MM.1S (cell line): ENCODE data around the gene IL12RB1.

ENCODE experiments used
- DNase-seq: peaks from one replicate; pipeline ENCODE4 v3.0.0-alpha.2; 2015
- H2AFZ ChIP-seq: fragments of 300-600 bp; sonication (generic); 2 replicates; pipeline ENCODE4 v1.6.0; 2016; ENCODE audit warnings: antibody characterized with exemption, low read length
- H3F3A ChIP-seq: fragments of 300-600 bp; sonication (generic); 2 replicates; pipeline ENCODE4 v1.6.1; 2016; ENCODE audit warnings: mild to moderate bottlenecking, antibody characterized with exemption, low read length, moderate library complexity, mixed read lengths; ENCODE audit not compliant: insufficient read depth
- H3K27ac ChIP-seq: fragments of 300-600 bp; sonication (generic); 2 replicates; pipeline ENCODE4 v1.5.1; 2016; ENCODE audit warnings: mild to moderate bottlenecking, low read length
- H3K27me3 ChIP-seq: fragments of 300-600 bp; sonication (generic); replicated peaks from 2 replicates; pipeline ENCODE4 v1.6.0; 2016; ENCODE audit warnings: low read length; ENCODE audit not compliant: insufficient read depth
- H3K36me3 ChIP-seq: fragments of 300-600 bp; sonication (generic); replicated peaks from 2 replicates; pipeline ENCODE4 v1.6.1; 2016; ENCODE audit warnings: mild to moderate bottlenecking, low read length, mixed read lengths; ENCODE audit not compliant: insufficient read depth
- H3K4me1 ChIP-seq: fragments of 300-600 bp; sonication (generic); 2 replicates; pipeline ENCODE4 v1.6.1; 2016; ENCODE audit warnings: low read length, mixed read lengths
- H3K4me2 ChIP-seq: fragments of 300-600 bp; sonication (generic); 2 replicates; pipeline ENCODE4 v1.6.0; 2016; ENCODE audit warnings: low read depth, low read length
- H3K4me3 ChIP-seq: fragments of 300-600 bp; sonication (generic); 2 replicates; pipeline ENCODE4 v1.5.1; 2016; ENCODE audit warnings: low read length, mixed read lengths
- H3K79me2 ChIP-seq: fragments of 300-600 bp; sonication (generic); 2 replicates; pipeline ENCODE4 v1.6.1; 2016; ENCODE audit warnings: mixed run types, low read length, mixed read lengths
- H3K9ac ChIP-seq: fragments of 300-600 bp; sonication (generic); 2 replicates; pipeline ENCODE4 v1.6.1; 2016; ENCODE audit warnings: low read length, mixed read lengths
- H3K9me2 ChIP-seq: fragments of 300-600 bp; sonication (generic); replicated peaks from 2 replicates; pipeline ENCODE4 v1.6.1; 2016; ENCODE audit warnings: mild to moderate bottlenecking, low read length, mixed read lengths; ENCODE audit not compliant: insufficient read depth
- H3K9me3 ChIP-seq: fragments of 300-600 bp; sonication (generic); replicated peaks from 2 replicates; pipeline ENCODE4 v1.6.1; 2016; ENCODE audit warnings: mild to moderate bottlenecking, low read length, mixed read lengths; ENCODE audit not compliant: insufficient read depth
- H4K20me1 ChIP-seq: fragments of 300-600 bp; sonication (generic); 2 replicates; pipeline ENCODE4 v1.6.1; 2016; ENCODE audit warnings: mild to moderate bottlenecking, low read length, moderate library complexity, mixed read lengths; ENCODE audit not compliant: insufficient read depth
- CTCF ChIP-seq: fragments of 300-600 bp; sonication (generic); IDR thresholded peaks from 2 replicates; pipeline ENCODE4 v1.5.1; 2016; ENCODE audit warnings: antibody characterized with exemption, low read length, mixed read lengths
- EZH2 ChIP-seq: fragments of 300-600 bp; sonication (generic); optimal IDR thresholded peaks from 2 replicates; pipeline ENCODE3; 2017; ENCODE audit warnings: low read depth, mild to moderate bottlenecking, antibody characterized with exemption, low read length, mixed read lengths
- EZH2phosphoT487 ChIP-seq: fragments of 300-600 bp; sonication (generic); IDR thresholded peaks from 2 replicates; pipeline ENCODE4 v1.6.1; 2018; ENCODE audit warnings: antibody characterized with exemption, low read length

IL12RB1 gene

GRCh38 chr19:18046059-18046718 lies 40.5 kb downstream of the IL12RB1 start:
- H3K36me3 ChIP-seq = no peaks in the 10 kb centered on the region
- H3K4me2 ChIP-seq = no peak overlapping the region
- no peaks in the 10 kb centered on the region for H3F3A ChIP-seq
- H3K9ac ChIP-seq = no peak overlapping the region
- H3K4me3 ChIP-seq = no peak overlapping the region
- no peaks in the 10 kb centered on the region for H4K20me1 ChIP-seq
- DNase-seq = no peak
- TF ChIP-seq EZH2phosphoT487 = no peak
- no peak for TF ChIP-seq EZH2
- no peak for TF ChIP-seq CTCF
- no peaks in the 10 kb centered on the region for H3K79me2 ChIP-seq
- no peaks in the 10 kb centered on the region for H3K9me3 ChIP-seq
- H3K27me3 ChIP-seq = peaks cover 93% of the 10 kb centered on the region
- H3K9me2 ChIP-seq = no peaks in the 10 kb centered on the region
- H3K27ac ChIP-seq = no peak overlapping the region
- no peak overlapping the region for H2AFZ ChIP-seq
- H3K4me1 ChIP-seq = peaks cover 11% of the 10 kb centered on the region

GRCh38 chr19:18045307-18046050 lies 41.3 kb downstream of the IL12RB1 start:
- Histone ChIP-seq H3K4me3 (no peak overlapping the region), H3K9ac (no peak overlapping the region), H3K27me3 (peaks cover 93% of the 10 kb centered on the region), H3K4me1 (peaks cover 11% of the 10 kb centered on the region), H3K27ac (no peak overlapping the region), H3K79me2 (no peaks in the 10 kb centered on the region), H2AFZ (no peak overlapping the region), H3K9me2 (no peaks in the 10 kb centered on the region), H3K4me2 (peak overlapping the region; percentile 44; the same call in 1 of the 2 replicates), H3K9me3 (no peaks in the 10 kb centered on the region), H3F3A (no peaks in the 10 kb centered on the region), H4K20me1 (no peaks in the 10 kb centered on the region), H3K36me3 (no peaks in the 10 kb centered on the region)
- no peak for TF ChIP-seq EZH2
- TF ChIP-seq CTCF = no peak
- TF ChIP-seq EZH2phosphoT487 = no peak
- peak; percentile 15 for DNase-seq

GRCh38 chr19:18044825-18045304 lies 41.9 kb downstream of the IL12RB1 start:
- Histone ChIP-seq H3K9me2 (no peaks in the 10 kb centered on the region), H3K9ac (no peak overlapping the region), H3K27me3 (peaks cover 92% of the 10 kb centered on the region), H3K27ac (peak overlapping the region; percentile 0; the same call in 1 of the 2 replicates), H2AFZ (no peak overlapping the region), H3F3A (no peaks in the 10 kb centered on the region), H3K9me3 (no peaks in the 10 kb centered on the region), H4K20me1 (no peaks in the 10 kb centered on the region), H3K4me2 (peak overlapping the region; percentile 44; the same call in 1 of the 2 replicates), H3K4me3 (no peak overlapping the region), H3K36me3 (no peaks in the 10 kb centered on the region), H3K4me1 (peaks cover 11% of the 10 kb centered on the region), H3K79me2 (no peaks in the 10 kb centered on the region)
- peak; percentile 93 for DNase-seq
- TF ChIP-seq EZH2 (no peak), EZH2phosphoT487 (no peak), CTCF (no peak)
